Cardiac septum (tissue), 1 donor: ENCODE measurements around the gene CENPP. TPM values are rescaled to one million over a fixed set of nuclear protein-coding genes. Genes with fewer than 3 reads are reported as not detected.

ENCODE experiments used
- DNase-seq: peaks from one replicate; pipeline ENCODE4 v3.0.0-alpha.2; 2020; ENCODE audit warnings: low spot score
- intact Hi-C: fragments of 100-400 bp; cut with DNase I; formaldehyde crosslinking; loops from one replicate; pipeline ENCODE4 v1.14.0; 2022
- total RNA-seq: library from RNA; stranded (reverse); fragmentation: NEBNext Ultra II Directional; extraction: Animal tissue kit (Norgen Biotek cat#: 25700); gene quantifications from one replicate; pipeline ENCODE4 v1.2.1, GENCODE V29; 2021
- donor health status: DM: no; HTN: no; CAD: no.

CENPP gene
- total RNA-seq, 1 donor from 2014 or later: 3.5 TPM

DNA sequence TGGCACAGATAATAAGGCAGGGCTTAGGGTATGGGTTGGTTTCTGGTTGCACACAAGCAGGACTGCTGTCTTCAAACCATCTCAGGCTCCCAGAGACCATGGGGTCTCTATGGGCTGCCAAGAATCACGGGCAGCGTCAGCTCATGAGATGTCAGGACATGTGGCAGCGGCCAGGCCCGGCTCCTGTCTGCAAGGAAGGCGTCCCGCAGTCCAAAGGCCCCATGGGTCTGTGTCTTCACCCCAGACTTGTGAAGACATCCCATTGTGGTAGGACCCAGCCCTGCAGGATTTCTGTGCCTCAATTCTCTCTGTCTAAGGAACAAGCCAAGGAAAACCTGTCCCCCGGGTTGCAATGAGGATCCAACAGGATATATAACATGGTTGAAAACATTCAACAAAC lies 311.6 kb downstream of the CENPP start:
- intact Hi-C loops: loop anchor here (5.0 kb wide), 1 partner anchor 295 kb away; no protein-coding TSS in a partner anchor
- DNase-seq: no peak

- no peak for DNase-seq
- intact Hi-C loops: loop anchor here (5.0 kb wide), 1 partner anchor 296 kb away; no protein-coding TSS in a partner anchor
Measured at GRCh38 chr9:92637886-92638620, 312.3 kb downstream of the CENPP start.

DNA sequence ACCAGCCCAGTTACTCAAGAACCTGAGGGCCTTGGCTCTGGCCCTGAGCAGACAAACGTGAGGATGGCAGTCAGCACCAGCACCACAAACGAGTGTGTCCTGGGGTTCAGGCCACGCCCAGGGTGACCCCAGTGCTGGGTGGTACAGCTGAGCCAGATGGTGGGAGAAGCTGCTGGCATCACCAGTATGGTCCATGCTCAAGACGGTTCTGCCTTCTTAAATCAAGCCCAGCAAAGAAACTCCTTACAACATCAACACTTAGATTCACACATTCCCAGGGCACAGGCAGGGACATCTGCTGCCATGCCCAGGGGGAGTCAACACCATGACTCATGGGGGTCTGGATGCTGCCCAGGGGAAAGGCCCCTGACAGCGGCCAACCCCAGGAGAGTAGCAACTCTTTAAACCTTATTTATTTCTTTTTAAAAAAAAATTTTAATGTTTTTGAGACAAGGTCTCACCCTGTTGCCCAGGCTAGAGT lies 312.9 kb downstream of the CENPP start:
- no peak for DNase-seq
- intact Hi-C loops: loop anchor here (5.0 kb wide), 1 partner anchor 296 kb away; no protein-coding TSS in a partner anchor

GRCh38 chr9:92639124-92639523 lies 313.4 kb downstream of the CENPP start:
- intact Hi-C loops: loop anchor here (5.0 kb wide), 1 partner anchor 297 kb away; no protein-coding TSS in a partner anchor
- DNase-seq: no peak

DNA sequence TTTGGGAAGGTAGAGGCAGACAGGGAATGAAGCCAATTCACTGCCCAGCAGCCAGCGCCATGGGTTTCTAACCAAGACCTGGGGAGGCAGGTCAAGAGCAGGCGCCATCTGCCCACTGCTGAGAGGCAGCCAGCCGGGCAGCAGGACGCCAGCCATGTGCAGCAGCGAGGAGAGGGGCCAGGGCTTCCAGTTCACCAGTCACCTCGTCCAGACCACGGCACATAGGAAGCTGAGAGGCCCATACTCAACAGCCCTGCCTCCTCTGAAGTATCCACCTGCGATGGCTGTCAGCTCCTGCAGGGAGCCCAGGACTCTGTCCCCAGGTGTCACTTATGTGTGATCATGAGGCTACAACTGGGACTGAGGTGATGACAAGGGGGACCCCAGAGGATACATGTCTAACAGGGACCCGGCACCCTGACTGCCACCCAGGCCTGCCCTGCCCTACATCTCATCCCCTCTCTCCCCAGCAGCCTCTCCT lies 314.1 kb downstream of the CENPP start:
- DNase-seq: no peak
- intact Hi-C loops: loop anchor here (5.0 to 10.0 kb wide), 2 partner anchors 155 to 298 kb away; no protein-coding TSS in a partner anchor

DNA sequence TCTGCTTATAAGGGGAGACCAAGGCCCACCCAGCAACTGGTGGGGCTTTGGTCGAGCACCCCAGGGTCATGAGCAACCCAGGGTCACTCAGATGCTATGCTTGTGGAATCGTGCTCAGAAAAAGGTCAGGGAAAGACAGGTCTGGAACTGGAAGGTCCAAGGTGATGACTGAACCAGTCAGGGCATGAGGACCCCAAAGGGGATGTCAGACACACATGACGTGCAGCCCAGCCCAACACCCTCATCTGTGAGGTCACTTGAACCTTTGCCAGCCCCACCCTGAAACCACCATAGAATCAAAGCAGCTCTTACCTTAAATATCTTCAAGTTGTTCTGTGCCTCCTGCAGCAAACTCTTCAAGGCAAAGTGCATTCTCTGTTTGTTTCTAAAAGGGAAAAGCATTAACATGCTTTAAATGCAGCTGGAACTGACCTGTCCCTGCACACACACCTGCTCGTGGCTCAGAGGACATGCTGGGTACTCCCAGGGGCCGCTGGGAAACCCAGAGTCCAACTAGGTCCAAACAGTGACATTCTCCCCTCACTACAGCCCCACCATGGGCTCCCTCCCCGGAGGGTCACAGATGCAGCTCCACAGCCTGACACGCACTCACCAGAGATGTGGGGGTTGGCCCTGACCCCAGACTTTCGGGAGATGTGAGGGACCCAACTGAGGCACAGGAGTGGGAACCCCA lies 314.8 kb downstream of the CENPP start:
- DNase-seq: no peak
- intact Hi-C loops: loop anchor here (10.0 kb wide), 1 partner anchor 154 kb away; no protein-coding TSS in a partner anchor

DNA sequence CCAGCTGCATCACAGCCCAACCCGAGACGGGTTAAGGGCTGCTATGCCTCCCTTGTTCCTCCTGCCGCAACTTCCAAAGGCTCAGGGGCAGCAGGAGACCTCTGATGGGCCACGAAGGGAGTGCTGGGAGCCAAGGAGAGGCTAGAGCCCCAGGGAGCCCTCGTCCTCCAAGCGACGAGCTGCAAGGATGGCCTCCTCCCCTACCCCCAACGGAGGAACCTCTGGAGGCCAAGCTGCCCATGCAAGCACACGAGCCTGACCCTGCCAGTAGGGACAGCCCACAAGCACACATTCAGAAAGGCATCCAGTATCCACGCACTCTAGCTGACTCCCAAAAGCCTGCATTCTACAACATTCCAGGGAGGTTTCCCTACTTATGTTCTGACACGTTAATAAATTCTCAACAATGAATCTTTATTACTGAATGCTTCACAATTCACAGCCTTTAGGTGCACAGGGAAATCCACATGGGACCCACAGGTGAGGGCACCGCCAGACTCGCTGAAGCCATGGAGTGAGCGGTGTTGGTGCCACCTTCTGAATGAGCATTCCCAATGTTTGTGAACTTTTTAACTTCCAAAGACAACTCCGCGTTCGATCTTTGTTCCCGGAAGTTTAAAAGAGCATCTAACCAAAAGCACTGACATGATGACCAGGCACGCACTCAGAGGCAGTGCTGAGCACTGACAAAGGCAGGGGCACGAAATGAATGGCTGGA lies 315.5 kb downstream of the CENPP start:
- DNase-seq: no peak
- intact Hi-C loops: loop anchor here (10.0 kb wide), 1 partner anchor 154 kb away; no protein-coding TSS in a partner anchor

GRCh38 chr9:92642041-92642451 lies 316.3 kb downstream of the CENPP start:
- intact Hi-C loops: loop anchor here (10.0 kb wide), 1 partner anchor 153 kb away; no protein-coding TSS in a partner anchor
- no peak for DNase-seq

DNA sequence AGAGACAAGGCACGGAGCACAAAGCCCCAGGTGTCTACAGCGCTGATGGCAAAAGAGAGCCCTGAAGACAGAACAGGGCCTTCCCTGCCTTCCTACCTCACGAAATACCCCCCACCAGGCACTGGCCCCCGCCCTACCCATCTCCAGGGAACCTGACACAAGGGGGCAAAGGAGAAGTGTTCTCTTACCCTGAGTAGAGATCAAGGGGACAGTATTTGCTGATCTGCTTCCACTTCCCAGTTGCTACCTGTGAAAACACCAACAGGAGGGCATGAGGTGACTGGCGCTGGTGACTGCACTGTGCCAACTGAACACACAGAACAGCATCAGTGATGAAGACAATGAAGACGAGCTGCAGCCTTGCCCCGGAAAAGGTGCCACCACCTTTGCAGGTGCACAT lies 316.8 kb downstream of the CENPP start:
- intact Hi-C loops: loop anchor here (10.0 kb wide), 1 partner anchor 152 kb away; no protein-coding TSS in a partner anchor
- DNase-seq: no peak

DNA sequence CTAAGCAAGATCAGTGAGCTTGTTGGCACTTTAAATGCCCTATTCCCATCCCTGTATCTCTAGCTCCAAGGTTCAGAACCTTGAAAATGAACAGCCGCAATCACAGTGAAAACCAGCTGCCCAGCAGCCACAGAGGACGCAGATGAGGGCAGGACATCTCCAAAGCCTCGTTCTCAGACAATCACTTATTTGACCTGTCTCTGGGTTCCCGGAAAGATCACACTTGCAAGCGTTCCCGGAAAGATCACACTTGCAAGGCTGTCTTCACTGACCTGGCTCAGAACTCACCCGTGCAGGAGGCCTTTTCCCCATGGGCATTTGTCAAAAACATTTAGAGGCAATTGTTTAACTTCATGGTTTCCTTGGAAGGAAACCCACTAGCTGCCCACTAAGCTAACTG lies 318.5 kb downstream of the CENPP start:
- DNase-seq: no peak
- intact Hi-C loops: loop anchor here (10.0 kb wide), 1 partner anchor 151 kb away; no protein-coding TSS in a partner anchor

- intact Hi-C loops: loop anchor here (10.0 kb wide), 1 partner anchor 150 kb away; no protein-coding TSS in a partner anchor
Measured at GRCh38 chr9:92645041-92645440, 319.3 kb downstream of the CENPP start.

GRCh38 chr9:92647671-92648473 lies 322.1 kb downstream of the CENPP start:
- intact Hi-C loops: loop anchor here (10.0 kb wide), 1 partner anchor 147 kb away; no protein-coding TSS in a partner anchor
- DNase-seq: no peak

More at GRCh38 chr9:92645041-92645440, 319.3 kb downstream of the CENPP start:
- no peak for DNase-seq

- DNase-seq: no peak
- intact Hi-C loops: loop anchor here (10.0 kb wide), 1 partner anchor 146 kb away; no protein-coding TSS in a partner anchor
Measured at GRCh38 chr9:92648474-92648971, 322.8 kb downstream of the CENPP start.

- DNase-seq: peak; percentile 62
- intact Hi-C loops: loop anchor here (10.0 kb wide), 1 partner anchor 146 kb away; no protein-coding TSS in a partner anchor
Measured at GRCh38 chr9:92649007-92649406, 323.3 kb downstream of the CENPP start.

DNA sequence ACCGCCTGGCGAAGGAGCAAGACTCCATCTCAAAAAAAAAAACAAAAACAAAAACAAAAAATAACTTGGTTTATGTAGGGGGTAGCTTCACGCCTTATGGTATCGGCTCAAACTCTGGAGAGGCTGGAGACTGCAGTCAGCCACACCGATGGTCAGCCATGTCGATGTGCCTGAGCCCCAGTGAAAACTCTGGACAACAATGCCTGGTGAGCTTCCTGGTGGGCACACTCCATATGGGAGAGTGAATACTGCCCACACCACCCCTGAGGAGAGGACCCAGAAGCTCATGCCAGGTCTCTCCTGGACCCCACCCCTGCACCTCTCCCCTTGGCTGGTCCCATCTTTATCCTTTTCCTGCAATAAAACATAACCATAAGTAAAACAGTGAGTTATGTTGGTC lies 324.5 kb downstream of the CENPP start:
- intact Hi-C loops: no loop called here

DNA sequence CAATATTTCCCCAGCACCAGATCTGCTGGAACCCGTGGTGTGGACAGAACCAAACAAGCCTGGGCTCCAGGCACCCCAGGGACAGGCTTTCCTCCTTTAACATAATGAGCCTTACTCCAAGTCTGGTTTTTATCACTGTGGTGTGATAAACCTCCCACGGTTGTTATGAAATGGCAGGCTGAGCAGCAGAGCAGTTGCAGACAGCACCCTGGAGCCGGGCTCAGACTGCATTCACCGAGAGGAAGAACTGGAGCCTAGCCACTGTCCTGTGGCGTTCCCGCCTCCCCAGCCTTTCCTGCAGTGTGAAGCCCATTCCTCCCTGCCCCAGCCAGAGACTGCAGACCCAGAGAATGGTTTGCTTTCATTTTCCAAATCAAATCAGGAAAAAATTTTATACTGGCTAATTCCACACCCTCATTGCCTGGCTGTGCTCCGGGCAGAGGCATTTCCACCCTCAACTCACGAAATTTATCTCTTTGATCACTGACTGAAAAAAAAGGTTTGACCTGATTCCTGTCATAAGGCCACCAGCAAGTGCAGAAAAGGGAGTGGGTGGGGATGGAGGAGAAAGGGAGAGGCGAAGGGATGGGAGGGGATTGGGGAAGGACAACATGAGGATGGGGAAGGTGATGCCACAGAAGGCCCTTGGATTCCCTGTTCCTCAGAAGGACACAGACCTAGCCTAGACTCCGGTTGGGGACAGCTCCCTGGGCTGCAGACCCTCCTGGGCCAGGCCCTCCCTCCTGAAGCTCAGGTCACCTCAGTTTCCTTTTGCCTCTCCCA lies 325.3 kb downstream of the CENPP start:
- DNase-seq: peak; percentile 71
- intact Hi-C loops: no loop called here

More for the DNA sequence above, 324.5 kb downstream of the CENPP start:
- no peak for DNase-seq

DNA sequence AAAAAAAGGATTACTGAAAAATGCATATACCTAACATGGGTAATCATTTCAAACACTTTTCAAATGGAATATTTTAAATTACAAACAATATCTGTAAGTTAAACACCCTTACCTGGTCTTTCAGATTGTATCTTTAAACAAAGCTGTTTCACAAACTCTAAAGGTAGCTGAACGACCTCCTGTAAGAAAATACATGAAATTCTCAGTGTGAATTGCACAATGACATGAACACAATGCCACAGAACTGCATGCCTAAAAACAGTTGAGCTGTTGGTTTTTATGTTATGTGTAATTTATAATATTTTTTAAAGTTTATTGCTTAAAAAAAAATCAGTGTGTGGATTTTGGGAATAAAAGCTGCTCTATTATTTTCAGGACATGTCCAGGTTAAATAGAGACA lies 326.7 kb downstream of the CENPP start:
- no peak for DNase-seq
- intact Hi-C loops: no loop called here
